Measurements from ENCODE around the gene ADORA1. TPM values are rescaled to one million over a fixed set of nuclear protein-coding genes. Genes with fewer than 3 reads are reported as not detected.
A peak's percentile ranks its signal among the peaks of the same experiment; 100 is the strongest.

ADORA1 gene
- total and polyA plus RNA-seq, 11 donors: 0.81 to 17.8 (median 9.5) TPM

DNA sequence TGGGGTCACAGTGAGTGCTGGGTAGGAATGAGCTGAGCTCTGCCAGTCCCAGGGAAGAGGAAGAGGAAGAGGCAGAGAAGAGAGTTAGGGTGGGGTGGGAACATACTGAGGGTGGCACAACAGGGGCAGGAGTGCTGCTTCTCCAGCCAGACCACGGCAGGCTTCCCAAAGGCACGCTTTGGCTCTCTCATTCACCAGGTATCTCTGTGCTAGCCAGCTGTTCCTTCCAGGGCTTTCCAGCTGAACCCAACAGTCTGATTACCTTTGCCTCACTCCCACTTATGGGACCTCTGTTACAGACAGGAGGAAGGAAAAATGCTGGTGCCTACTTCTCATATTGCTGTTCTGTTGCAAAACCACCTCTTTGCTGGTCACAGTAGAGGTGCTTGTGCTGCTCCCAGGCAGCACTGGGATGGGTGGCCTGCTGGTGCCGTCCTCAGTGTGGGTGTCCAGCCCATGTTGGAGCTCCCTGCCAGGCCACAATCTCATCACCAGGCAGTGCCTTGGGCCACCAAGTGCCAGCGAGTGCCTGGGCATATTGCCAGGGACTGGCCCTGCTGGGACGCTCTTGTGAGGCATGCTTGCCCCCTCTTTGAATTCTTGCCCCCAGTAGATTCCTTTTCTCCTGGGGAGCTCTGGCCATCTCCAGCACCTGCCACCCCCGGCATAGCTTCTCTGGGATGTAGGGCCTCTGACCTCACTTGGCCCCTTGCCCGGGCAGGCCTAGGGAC lies 2.1 kb downstream of the ADORA1 start:
- Histone ChIP-seq H3K27ac (peak overlapping the region in 11 of 12 donors; percentile 20 to 90 (median 84)), H3K27me3 (peaks cover 0 to 40% (median 0%) of the 10 kb centered on the region in 9 donors), H3K4me1 (peaks cover 0 to 65% (median 40%) of the 10 kb centered on the region in 12 donors), H3K9me3 (no peaks in the 10 kb centered on the region), H3K36me3 (no peaks in the 10 kb centered on the region), H3K4me3 (no peak overlapping the region)
- intact Hi-C loops (cut with DNase I): loop anchor here in 9 of 10 donors (5.0 kb wide), 2 partner anchors 87 to 92 kb away; no protein-coding TSS in a partner anchor
- DNase-seq: peak; percentile 81 to 90 (median 81)
- WGBS, 4 donors: 33 to 47% (median 40%) methylated on average over 5 to 7 of the region's 7 CpGs
- TF ChIP-seq CTCF (IDR thresholded peaks at IDR 0.05) (no peak), POLR2A (IDR thresholded peaks at IDR 0.05) (no peak)
- ATAC-seq: peak; percentile 64 to 83 (median 74)

- H3K36me3 ChIP-seq: no peaks in the 10 kb centered on the region
- ATAC-seq (peak; percentile 19 to 44 (median 34)), DNase-seq (peak in 2 of 5 donors; percentile 15 to 42)
- H3K9me3 ChIP-seq: no peaks in the 10 kb centered on the region
- peak overlapping the region in 11 of 12 donors; percentile 20 to 90 (median 84) for H3K27ac ChIP-seq
- peaks cover 0 to 33% (median 0%) of the 10 kb centered on the region in 9 donors for H3K27me3 ChIP-seq
- 31 to 49% (median 46%) methylated on average over 3 of the region's 3 CpGs for WGBS, 4 donors
- no peak overlapping the region for H3K4me3 ChIP-seq
- H3K4me1 ChIP-seq: peaks cover 0 to 62% (median 40%) of the 10 kb centered on the region in 12 donors
- intact Hi-C loops (cut with DNase I): no loop called here
- TF ChIP-seq CTCF (IDR thresholded peaks at IDR 0.05) (no peak), POLR2A (IDR thresholded peaks at IDR 0.05) (no peak)
Observed at GRCh38 chr1:203130358-203130985, 2.9 kb downstream of the ADORA1 start.

DNA sequence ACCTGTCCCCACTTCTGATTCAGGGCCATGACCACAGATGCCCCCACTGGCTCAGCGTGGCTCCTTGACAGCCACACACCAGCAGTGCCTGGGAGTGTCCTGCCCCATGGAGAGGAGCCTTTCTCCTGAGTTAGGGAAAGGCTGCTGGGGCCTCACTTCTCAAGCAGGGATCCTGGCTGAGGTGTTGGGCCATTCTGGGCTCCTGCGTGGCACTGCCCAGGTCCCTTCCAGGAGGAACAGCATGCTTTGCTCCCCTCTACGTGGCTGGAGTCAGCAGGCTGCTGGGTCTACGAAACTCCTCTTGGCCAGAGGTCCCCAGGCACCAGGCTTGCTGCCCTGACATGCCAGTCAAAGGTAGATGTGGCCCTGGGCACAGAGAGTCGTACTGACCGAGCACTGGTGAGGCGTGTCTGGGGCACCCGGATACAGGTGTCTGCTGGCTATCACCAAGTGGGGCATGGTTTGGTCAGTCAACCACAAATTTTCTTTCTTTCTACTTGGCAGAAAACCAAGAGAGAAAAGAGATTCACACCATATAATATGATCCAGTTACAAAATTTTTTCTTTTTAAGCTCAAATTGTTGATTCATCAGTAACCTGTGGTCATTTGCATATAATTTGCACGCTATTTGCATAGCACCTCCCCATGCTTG lies 4.1 kb downstream of the ADORA1 start:
- H3K36me3 ChIP-seq: no peaks in the 10 kb centered on the region
- DNase-seq (no peak), ATAC-seq (no peak)
- no peak overlapping the region for H3K4me3 ChIP-seq
- H3K9me3 ChIP-seq: no peaks in the 10 kb centered on the region
- 79 to 85% (median 84%) methylated on average over 6 to 9 of the region's 9 CpGs for WGBS, 4 donors
- H3K27me3 ChIP-seq: peaks cover 0 to 31% (median 0%) of the 10 kb centered on the region in 9 donors
- intact Hi-C loops (cut with DNase I): no loop called here
- TF ChIP-seq CTCF (IDR thresholded peaks at IDR 0.05) (no peak), POLR2A (IDR thresholded peaks at IDR 0.05) (no peak)
- peaks cover 0 to 56% (median 35%) of the 10 kb centered on the region in 12 donors for H3K4me1 ChIP-seq
- peak overlapping the region in 4 of 12 donors; percentile 29 to 90 (median 86) for H3K27ac ChIP-seq

Data from heart left ventricle (tissue), 16 donors.